ENCODE results near the gene ZNF346.

GRCh38 chr5:177071666-177072385 is 49.3 kb downstream of the ZNF346 start:
- TF ChIP-seq EP300 (IDR thresholded peaks at IDR 0.05; ENCODE audit: borderline replicate concordance) (no peak), REST (IDR thresholded peaks at IDR 0.05; ENCODE audit: low read depth) (no peak), RAD21 (IDR thresholded peaks at IDR 0.05; ENCODE audit: low read depth) (peak; percentile 72), EGR1 (IDR thresholded peaks at IDR 0.05) (no peak), USF1 (IDR thresholded peaks at IDR 0.05) (no peak), YY1 (IDR thresholded peaks at IDR 0.05; ENCODE audit: low read depth) (no peak), CREB1 (IDR thresholded peaks at IDR 0.05; ENCODE audit: low read depth) (no peak), TAF1 (IDR thresholded peaks at IDR 0.05; ENCODE audit: low read depth) (no peak), MAX (IDR thresholded peaks at IDR 0.05) (no peak), FOXM1 (IDR thresholded peaks at IDR 0.05; ENCODE audit: borderline replicate concordance, low read depth) (no peak)
